Mononuclear cell (primary cell): Measurements from ENCODE around the gene MRPL10. TPM values are rescaled to one million over a fixed set of nuclear protein-coding genes. Genes with fewer than 3 reads are reported as not detected.

Experiments
- H3K27me3 ChIP-seq: 2 replicates; pipeline ENCODE4 v1.6.0; 2011; ENCODE audit warnings: low read length, control low read depth; ENCODE audit not compliant: insufficient read depth
- H3K4me1 ChIP-seq: 2 replicates; pipeline ENCODE4 v1.5.1; 2011; ENCODE audit warnings: mild to moderate bottlenecking, low read length, control low read depth; ENCODE audit not compliant: insufficient read depth
- H3K4me3 ChIP-seq: 2 replicates; pipeline ENCODE4 v1.5.1; 2011; ENCODE audit warnings: mild to moderate bottlenecking, low read length, moderate library complexity
- H3K9me3 ChIP-seq: 2 replicates; pipeline ENCODE4 v1.5.1; 2011; ENCODE audit warnings: low read depth, mild to moderate bottlenecking, control low read depth, low read length
- total RNA-seq: library from RNA; depleted of rRNA; stranded (reverse); fragments of >200 nt; gene quantifications from one replicate; pipeline ENCODE4 v1.2.3, GENCODE V29; 2012

MRPL10 gene
- total RNA-seq, 1 donor = 35.2 TPM

DNA sequence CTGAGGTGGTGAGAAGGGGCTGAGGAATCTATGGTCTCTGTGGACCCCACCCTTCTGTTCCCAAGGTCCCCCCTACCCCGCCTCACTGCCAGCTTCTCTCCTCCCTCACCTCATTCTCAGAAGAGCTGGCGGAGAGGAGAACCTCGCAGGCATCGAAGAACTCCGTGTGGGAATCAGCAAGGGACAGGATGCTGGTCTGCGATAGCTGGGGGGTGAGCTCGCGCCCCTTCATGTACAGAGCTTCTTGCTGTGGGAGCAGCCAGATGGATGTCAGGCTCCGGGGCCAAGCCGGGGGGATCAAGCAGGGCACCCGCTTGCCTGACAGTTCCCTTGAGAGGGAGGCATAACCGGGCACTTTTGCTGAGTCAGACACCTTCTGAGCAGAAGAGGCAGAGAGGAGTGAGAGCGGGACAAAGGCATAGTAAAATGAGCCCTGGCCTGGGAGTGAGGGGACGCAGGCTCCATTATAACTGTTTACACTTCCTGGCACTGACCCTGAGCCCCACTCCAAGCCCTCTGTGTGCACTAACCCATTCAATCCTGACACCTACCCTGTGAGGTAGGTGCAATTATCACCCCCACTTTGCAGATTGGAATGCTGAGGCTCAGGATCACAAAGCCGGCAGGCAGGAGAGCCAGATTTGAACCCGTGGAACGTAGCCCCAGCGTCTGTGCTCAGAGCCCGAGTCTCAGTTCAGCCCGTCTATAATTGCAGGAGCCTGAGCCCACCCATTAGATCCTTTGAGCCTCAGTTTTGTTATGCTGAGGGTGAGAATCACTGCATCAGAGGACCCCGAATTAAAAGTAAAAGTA, 16.0 kb downstream of the MRPL10 start:
- no peaks in the 10 kb centered on the region for H3K27me3 ChIP-seq
- peaks cover 2% of the 10 kb centered on the region for H3K4me1 ChIP-seq
- H3K9me3 ChIP-seq = no peaks in the 10 kb centered on the region
- H3K4me3 ChIP-seq = no peak overlapping the region

DNA sequence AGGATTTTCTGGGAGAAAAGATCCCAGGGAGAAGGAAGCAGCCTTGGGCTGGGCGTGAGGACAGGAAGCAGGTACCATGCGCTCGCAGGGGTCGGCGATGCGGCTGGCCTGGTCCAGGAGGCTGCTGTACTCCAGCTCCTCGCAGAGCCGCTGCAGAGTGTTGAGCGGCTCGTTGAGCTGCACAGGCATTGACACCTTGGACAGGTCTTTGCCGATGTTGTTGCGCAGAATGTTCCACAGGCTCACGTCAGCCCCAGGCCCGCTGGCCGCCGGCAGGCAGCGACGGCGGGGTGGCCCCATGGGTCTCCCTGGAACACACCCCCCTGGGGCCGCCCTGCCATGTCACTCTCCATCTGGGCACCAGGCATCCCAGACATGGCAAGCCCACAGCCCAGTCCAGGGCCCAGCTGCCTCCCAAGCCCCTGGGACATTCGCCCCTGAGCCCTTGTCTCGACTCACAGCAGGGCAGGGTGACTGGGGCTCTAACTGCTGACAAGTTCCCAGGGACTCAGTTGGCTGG, 17.8 kb downstream of the MRPL10 start:
- Histone ChIP-seq H3K4me1 (no peaks in the 10 kb centered on the region), H3K27me3 (no peaks in the 10 kb centered on the region)

DNA sequence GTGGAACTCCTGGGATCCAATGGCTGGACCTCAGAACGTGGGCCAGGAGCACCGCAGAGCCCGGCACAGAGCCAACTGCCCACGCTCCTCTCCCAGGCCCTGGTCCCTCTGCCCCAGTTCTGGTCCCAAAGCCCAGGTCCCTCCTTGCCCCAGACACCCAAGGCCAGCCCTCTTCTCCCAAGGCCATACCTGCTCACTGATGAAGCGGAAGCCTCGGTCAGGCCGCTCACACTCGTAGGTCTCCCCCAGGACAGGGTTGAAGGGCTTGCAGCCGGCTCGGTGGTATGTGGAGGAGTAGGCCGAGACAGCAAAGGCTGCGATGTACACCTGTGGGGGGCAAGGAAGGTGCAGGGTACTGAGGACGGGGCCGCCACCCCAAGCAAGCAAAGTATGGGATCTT, 18.3 kb downstream of the MRPL10 start:
- no peaks in the 10 kb centered on the region for H3K4me1 ChIP-seq
- no peak overlapping the region for H3K4me3 ChIP-seq
- no peaks in the 10 kb centered on the region for H3K27me3 ChIP-seq
- no peaks in the 10 kb centered on the region for H3K9me3 ChIP-seq

More for the DNA sequence above, 17.8 kb downstream of the MRPL10 start:
- Histone ChIP-seq H3K9me3 (no peaks in the 10 kb centered on the region), H3K4me3 (no peak overlapping the region)

DNA sequence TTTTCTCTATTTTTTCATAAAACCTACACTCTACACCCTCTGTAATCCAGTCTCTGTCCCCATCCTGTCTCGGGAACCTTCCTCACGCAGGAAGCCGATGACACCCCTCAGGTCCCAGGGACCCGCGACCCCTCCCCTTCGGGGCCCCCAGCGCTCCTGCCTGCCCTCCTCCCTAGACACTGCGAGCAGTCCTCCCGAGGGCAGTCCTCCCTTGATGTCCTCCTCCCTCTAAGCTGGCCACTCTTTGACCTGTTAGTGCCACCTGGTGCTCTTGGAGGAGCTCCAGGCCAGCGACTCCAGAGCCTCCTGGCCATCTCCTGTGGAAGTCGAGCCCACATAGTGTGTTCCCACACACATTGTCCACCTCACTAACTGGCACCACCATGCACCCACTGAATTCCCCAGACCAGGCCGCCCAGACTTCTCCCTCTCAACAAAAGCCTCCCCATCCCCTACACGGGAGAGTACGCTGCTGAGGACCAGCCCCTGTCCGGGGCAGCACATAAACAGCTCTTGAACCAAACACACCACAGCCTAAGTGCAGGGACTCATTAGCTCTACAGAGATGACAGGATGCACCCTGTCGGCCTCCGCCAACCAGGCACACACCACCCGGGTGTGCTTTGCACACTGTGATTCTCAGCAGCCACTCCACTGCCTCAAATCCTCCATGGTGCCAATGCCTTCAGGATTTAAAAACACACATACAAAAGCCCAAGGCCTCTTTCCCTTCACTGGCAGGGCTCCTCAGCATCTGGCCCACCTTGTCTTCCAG, 19.0 kb downstream of the MRPL10 start:
- Histone ChIP-seq H3K4me3 (no peak overlapping the region), H3K27me3 (no peaks in the 10 kb centered on the region), H3K9me3 (no peaks in the 10 kb centered on the region), H3K4me1 (no peaks in the 10 kb centered on the region)

DNA sequence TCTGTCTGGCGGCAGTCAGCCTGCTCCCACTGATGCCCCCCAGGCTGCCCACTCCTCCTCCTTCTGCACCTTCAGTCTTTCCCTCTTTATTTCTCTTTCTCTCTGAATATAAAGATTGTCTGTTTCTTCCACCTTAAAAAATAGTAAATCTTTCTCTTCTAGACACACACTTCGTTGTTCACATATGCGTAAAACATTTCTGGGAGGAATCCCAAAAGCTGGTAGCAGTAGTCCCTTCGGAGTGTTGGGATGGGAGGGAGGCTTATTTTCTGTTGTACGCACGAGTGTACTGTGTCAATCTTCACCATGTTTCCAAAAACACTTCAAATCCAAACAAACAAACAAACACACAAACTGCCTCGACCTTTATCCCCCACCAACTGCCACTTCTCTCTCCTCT, 19.6 kb downstream of the MRPL10 start:
- H3K9me3 ChIP-seq = no peaks in the 10 kb centered on the region
- H3K27me3 ChIP-seq = no peaks in the 10 kb centered on the region
- H3K4me3 ChIP-seq = no peak overlapping the region
- no peaks in the 10 kb centered on the region for H3K4me1 ChIP-seq

DNA sequence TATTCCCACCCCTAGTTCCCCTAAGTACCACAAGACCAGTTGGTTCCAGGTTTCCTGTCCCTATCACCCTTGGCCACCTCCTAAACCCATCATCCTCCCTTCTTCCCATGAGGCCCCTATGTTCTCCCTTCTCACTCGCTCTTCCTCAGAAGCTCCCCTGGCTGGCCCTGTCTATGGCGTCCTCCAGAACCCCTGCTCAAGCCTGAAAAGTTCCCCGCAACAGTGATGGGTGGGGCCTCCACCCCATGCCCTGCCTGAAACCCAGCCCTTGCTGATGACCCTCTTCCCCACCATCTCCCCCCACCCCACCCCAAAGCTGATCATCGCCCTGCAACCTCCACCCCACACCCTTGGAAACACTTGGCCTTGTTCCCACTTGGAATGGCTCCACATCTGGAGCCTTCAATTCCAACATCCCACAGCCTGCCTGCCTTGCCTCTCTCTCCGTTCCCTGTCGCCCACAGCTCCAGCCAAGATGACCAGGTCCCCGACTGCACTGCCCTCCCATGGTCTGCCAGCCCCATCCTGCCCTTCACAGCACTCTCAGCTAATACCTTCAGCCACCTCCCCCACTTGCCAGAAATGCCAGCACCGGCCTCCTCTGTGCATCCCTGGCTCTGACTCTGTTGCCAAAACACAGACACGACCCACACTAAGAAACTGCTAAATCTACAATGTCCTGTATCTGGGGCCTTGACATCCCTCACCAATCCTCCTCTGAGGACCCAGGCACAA, 20.3 kb downstream of the MRPL10 start:
- Histone ChIP-seq H3K4me1 (no peaks in the 10 kb centered on the region), H3K4me3 (no peak overlapping the region), H3K27me3 (no peaks in the 10 kb centered on the region), H3K9me3 (no peaks in the 10 kb centered on the region)

DNA sequence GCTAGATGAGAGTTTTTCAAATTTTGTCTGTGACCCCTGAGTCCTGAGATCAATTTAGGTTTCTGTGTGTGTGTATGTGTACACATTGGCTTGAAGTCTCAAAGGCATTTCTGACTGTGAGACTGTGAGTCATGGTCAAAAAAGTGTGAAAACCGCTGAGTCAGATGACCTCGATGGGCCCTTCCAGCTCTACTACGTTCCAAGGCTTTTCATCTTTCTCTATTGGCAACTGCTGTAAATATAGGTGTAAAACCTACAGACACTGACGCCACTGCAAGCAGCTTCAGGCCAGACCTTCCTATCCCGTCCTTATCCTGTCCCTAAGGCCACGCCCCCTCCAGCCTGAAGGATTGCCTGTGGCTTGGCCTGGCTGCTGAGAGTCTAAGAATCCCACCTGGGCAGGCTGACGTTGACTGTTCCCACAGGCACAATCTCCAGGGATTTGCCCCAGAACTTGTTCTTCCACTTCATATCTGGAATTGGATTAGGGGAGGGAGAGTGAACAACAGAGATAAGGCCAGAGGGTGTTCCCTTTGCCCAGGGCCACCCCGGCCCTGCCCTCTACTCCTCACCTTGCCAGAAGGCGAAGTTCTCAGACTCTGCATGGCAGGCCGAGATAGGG, 21.0 kb downstream of the MRPL10 start:
- Histone ChIP-seq H3K27me3 (no peaks in the 10 kb centered on the region), H3K9me3 (no peaks in the 10 kb centered on the region), H3K4me3 (no peak overlapping the region), H3K4me1 (no peaks in the 10 kb centered on the region)

DNA sequence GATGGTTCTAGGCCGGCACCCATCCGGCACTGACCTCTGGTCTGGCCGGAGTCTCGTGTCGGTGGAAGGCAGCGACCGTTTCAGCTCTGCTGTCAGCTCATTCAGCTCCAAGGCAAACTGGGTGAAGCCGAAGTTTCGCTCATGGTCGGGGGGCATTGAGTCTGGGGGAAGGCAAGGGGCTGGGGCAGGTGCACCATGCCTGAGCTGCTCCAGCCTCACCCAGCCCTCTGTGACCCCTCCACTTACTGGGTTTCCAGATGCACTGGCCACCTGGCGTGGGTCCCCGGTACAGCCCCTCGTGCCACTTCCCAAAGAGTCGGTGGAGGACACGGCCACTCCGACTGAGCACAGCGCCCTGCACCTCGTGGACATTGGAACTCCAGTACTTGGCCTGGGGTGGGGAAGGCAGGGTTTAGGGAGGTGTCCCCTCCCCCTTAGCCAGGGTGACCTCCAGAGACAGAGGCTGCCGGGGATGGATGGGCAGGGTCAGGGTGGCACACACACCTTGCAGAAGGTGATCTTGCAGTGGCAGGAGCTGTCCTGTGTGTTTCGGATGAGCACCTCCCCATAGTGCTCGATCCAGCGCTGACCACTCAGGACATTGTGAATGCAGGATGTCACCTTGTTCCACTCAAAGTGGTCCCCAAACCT, 22.4 kb downstream of the MRPL10 start:
- Histone ChIP-seq H3K4me1 (no peaks in the 10 kb centered on the region), H3K27me3 (no peaks in the 10 kb centered on the region), H3K4me3 (no peak overlapping the region), H3K9me3 (no peaks in the 10 kb centered on the region)

GRCh38 chr17:47808036-47808829, 23.1 kb downstream of the MRPL10 start:
- no peak overlapping the region for H3K4me3 ChIP-seq
- no peaks in the 10 kb centered on the region for H3K4me1 ChIP-seq
- H3K27me3 ChIP-seq = no peaks in the 10 kb centered on the region
- H3K9me3 ChIP-seq = no peaks in the 10 kb centered on the region

DNA sequence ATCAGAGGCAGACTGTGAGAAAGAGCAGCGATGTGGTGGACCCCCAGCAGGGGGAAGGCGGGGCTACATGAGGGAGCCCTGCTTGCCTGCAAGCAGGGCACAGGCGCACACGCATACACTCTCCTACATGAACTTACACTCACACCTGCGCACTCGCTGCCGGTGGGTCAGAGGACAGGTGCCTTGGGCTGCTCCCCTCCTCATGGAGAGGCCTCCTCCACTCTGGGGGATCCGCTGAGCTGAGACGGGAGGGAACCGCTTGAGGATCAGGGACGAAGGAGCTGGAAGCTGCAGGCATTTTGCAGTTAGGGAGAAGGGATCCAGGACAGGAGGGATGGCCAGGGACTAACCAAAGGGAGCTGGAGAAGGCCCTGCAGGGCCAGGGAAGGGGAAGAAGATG, 23.9 kb downstream of the MRPL10 start:
- H3K4me1 ChIP-seq = no peaks in the 10 kb centered on the region
- H3K27me3 ChIP-seq = no peaks in the 10 kb centered on the region
- H3K4me3 ChIP-seq = no peak overlapping the region
- no peaks in the 10 kb centered on the region for H3K9me3 ChIP-seq

DNA sequence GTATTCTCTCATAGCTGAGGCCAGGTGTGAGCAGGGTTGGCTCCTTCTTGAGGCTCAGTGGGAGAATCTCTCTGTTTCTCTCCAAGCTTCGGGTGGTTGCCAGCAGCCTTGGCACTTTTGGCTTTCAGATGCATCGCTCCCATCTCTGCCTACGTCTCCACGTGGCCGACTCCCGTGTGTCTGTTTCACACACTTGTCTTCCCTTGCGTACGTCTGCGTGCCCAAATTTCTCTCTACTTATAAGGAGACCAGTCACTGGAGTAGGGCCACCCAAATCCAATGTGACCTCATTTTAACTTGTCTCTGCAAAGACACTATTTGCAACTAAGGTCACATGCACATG, 24.5 kb downstream of the MRPL10 start:
- Histone ChIP-seq H3K4me1 (no peaks in the 10 kb centered on the region), H3K4me3 (no peak overlapping the region), H3K27me3 (no peaks in the 10 kb centered on the region), H3K9me3 (no peaks in the 10 kb centered on the region)

GRCh38 chr17:47806026-47806912, 25.1 kb downstream of the MRPL10 start:
- H3K9me3 ChIP-seq = no peaks in the 10 kb centered on the region

GRCh38 chr17:47804461-47804860, 26.9 kb downstream of the MRPL10 start:
- Histone ChIP-seq H3K9me3 (no peaks in the 10 kb centered on the region), H3K4me3 (no peak overlapping the region), H3K27me3 (no peaks in the 10 kb centered on the region), H3K4me1 (no peaks in the 10 kb centered on the region)

More at GRCh38 chr17:47806026-47806912, 25.1 kb downstream of the MRPL10 start:
- H3K4me1 ChIP-seq = no peaks in the 10 kb centered on the region
- H3K4me3 ChIP-seq = no peak overlapping the region
- H3K27me3 ChIP-seq = no peaks in the 10 kb centered on the region
